Daoy (cell line): ENCODE data around the gene PRKCQ. TPM values are rescaled to one million over a fixed set of nuclear protein-coding genes. Genes with fewer than 3 reads are reported as not detected.
"Not testable (repeated sequence)": the region's sequence is repeated elsewhere in the genome, so short reads cannot be mapped to it uniquely, and the experiment has no call there.

ENCODE experiments used
- DNase-seq: peaks from one replicate; pipeline ENCODE4 v3.0.0-alpha.2; 2015; ENCODE audit warnings: low read depth
- total RNA-seq: library from RNA; depleted of rRNA; stranded (reverse); fragments of >200 nt; shearing (Covaris generic); gene quantifications from 2 replicates; pipeline ENCODE4 v1.2.3, GENCODE V29; 2014

PRKCQ gene
- total RNA-seq, 1 experiment from 2014 or later: 7.1 TPM

DNA sequence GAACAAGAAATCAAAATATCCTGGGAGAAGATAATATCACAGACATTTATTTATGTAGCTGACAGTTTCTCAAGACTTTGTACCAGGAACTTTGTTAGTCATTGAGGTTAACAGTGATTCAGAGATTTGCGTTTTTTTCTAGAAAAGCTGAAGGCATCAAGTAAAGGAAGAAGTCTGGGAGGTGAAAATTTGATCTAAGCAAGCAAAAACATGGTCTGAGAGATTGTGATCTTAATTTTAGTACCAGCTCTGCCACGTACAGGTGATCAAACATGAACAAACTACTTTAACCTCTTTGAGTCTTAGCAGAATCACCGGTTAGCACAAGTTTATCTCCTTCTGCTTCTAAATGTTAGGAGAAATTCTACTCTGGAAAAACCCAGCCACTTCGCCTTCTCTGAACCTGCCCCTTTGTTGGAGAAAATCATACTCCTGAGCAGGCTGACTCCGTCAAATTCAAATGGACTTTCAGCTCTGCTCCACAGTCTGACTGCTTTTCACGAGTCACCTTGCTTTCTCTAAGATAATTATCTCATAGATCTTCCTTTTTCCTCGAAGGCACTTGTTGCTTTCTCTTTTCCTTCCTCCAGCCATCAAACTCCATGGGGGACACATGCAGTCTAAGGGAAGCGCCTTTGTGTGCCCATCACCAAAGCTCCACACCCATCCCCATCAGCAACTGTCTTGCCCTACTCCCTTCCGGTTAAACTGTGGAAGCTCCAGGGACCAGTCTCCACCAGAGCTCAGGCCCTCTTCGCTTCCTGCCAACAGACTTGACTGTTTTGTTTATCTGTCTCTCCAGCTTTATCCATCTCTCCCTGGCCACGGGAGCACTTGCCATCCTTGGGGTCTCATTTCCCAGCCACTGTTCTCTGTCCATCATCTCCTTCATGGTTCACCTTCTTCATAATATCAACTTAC, 86.3 kb downstream of the PRKCQ start:
- peak; percentile 39 for DNase-seq

DNA sequence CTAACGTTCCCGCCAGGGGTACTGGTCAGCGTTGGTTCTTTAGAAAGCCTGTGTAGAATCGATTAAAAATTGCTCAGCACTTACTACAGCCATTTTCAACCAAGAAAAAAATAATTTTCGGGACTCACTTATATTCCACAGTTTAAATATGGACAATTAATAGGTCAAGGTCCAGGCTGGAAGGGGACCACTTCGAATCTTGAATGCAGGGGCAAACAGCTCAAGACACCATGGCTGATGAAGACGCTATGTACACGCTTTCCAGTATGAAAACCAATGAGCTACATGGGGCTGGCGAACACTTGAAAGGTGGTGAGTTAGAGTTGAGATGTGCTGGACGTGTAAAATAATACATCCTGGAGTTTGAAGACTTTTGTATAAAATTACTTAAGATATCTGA, 87.2 kb downstream of the PRKCQ start:
- no peak for DNase-seq

DNA sequence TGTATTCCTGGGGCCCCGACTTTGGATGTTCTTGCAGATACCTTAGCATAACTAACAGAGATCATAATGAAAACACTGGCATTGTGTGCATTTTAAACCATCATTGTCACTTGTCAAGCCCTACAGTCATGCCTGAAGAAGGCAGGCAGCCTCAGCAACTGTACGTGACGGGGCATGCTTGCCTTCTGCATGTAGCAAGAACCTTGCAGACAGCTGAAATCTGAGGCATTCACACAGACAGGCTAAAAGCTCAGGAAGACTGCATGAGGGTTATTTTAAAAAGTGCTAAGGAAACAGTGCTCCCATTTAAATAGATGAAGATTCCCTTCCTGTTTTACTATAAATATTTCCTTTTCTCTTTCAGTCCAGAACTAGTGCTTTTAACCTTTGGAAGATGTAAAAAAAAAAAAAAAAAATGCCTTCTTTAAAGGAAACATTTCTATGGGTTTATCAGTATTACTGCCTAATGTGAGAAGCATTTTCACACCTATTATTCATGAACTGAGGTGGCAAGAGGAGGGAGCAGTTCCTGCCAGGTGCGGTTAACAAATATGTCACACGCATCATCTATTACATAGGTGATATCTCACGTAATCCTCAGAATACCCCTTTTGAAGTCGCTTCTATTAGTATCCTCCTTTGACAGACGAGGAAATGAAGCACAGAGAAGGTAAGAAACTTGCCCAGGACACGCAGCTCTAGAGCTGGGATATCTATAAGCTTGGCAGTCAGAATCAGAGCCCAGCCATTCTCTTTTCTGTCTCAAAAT, 88.1 kb downstream of the PRKCQ start:
- DNase-seq: no peak

- DNase-seq: no peak
Observed at GRCh38 chr10:6490614-6491013, 89.5 kb downstream of the PRKCQ start.

GRCh38 chr10:6487920-6488319, 92.2 kb downstream of the PRKCQ start:
- DNase-seq: no peak

GRCh38 chr10:6486309-6486708, 93.8 kb downstream of the PRKCQ start:
- no peak for DNase-seq

GRCh38 chr10:6482737-6483357, 97.2 kb downstream of the PRKCQ start:
- no peak for DNase-seq

- DNase-seq: no peak
Observed at GRCh38 chr10:6478722-6479121, 101.4 kb downstream of the PRKCQ start.

DNA sequence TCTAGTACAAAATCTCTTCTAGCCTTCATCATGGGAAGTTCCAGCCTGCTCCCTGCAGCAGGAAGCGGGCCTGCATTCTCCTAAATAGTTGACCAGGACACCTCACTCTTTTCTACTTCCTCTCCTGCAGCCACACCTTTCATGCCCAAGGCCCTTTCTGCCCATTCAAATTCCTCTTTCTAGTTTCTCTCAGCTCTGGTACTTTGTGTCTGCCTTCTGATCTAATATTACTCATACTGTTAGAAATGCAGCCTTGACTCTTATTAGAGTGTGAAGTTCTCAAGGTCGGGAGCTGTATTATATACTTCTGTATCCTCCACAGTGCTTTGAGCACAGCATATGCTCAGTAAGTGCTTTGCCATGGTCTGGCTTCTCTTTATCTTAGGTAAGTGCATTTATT, 103.1 kb downstream of the PRKCQ start:
- DNase-seq: no peak

- no peak for DNase-seq
Observed at GRCh38 chr10:6474871-6475270, 105.2 kb downstream of the PRKCQ start.

GRCh38 chr10:6473901-6474370, 106.1 kb downstream of the PRKCQ start:
- peak; percentile 55 for DNase-seq

GRCh38 chr10:6473430-6473829, 106.6 kb downstream of the PRKCQ start:
- DNase-seq: peak; percentile 26

DNA sequence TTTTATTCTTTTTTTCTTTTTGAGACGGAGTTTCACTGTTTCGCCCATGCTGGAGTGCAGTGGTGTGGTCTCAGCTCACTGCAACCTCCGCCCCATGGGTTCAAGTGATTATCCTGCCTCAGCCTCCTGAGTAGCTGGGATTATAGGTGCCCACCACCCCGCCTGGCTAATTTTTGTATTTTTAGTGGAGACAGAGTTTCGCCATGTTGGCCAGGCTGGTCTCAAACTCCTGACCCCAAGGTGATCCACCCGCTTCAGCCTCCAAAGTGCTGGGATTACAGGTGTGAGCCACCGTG, 107.4 kb downstream of the PRKCQ start:
- DNase-seq: not testable (repeated sequence)

GRCh38 chr10:6470894-6471618, 109.0 kb downstream of the PRKCQ start:
- no peak for DNase-seq

DNA sequence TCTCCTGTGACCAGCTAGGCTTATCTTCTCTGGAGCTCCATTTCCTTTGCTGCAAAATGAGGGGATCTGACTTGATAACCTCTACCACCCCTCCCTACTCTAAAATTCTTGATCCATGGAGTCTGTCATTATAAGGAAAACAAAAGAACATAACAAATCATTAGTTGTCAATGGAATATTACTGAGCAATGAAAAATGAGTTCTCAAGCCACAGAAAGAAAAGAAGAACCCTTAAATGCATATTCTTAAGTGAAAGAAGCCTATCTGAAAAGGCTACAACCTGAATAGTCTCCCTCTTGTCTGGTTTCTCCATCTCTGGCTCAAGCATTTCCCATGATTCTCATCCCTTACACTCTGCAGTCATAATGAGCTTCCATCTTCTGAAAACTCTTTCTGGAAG, 110.4 kb downstream of the PRKCQ start:
- DNase-seq: no peak

DNA sequence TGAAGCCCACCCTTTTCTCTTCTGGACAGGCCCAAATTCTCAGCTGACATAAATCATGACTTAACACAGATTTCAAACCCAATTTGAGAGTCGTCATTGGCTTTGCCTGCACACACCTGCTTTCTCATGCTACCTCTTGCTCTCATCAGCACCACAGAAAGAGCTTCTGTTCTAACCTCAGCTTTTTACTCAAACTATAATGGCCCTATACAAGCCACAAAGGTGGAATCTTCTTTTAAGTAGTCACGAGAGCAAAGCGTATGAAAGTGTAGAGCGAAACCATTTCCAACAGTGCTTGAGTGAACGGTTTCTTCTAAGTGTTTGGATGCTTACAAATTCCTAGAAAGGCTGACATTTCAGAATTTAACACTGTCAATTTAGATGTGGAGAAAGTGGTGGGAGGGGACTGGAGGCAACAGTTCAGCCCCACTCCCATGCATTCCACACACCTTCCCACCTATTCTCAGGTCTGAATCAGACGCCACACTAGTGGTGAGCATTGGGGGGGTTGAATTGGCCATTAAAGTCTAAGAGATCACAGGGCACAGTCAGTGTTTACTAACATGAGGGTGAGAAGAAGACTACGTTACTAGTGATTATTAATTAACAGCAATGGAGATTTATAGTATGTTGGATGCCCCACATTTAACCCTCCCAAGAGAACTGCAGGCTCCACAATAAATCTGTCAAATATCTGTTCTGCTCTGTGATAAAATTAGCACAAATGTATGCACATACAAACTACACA, 114.0 kb downstream of the PRKCQ start:
- DNase-seq: no peak

DNA sequence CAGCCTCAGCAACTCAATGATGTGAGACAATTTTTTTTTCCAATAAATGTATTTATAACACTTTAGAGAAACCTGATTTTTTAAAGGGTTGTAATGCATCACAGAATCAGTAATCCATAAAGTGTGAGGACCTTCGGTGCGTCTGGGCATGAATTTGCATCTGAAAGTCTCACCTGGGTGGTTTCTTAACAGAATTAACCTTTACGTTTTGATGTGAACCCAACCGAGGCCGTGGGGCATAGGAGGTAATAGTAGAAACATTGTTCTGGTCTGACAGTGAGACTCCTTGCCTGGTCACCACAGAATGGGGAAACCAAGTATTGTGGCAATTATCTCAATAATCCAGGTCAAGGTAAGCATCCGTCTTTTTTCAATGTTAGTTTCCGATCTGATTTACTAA, 114.6 kb downstream of the PRKCQ start:
- no peak for DNase-seq

DNA sequence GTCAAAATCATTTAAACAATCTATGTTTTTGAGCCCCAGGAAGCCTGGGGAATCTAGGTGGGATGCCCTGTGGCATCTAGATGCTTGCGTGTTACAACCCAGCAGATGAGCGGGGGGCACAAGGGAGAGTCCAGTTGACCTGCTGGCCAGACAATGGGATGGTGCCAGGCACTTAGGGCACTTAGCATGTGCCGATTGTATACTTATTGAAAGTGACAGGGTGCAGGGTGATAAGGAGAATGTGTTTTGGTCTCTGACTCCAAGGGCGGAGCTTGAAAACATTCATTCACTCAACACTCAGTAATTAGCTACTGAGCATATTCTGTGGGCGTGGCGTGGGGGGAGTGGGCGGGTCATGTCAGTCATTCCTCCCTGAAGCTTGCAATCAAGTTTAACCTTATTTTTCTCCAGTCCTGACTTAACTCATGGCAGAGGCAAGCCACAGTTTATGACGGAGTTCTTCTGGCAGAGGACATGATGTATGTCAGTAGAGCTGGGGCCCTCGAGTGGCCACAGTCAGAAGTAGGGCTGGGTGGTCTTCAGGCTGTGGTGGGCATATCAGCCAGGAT, 115.1 kb downstream of the PRKCQ start:
- DNase-seq: no peak

DNA sequence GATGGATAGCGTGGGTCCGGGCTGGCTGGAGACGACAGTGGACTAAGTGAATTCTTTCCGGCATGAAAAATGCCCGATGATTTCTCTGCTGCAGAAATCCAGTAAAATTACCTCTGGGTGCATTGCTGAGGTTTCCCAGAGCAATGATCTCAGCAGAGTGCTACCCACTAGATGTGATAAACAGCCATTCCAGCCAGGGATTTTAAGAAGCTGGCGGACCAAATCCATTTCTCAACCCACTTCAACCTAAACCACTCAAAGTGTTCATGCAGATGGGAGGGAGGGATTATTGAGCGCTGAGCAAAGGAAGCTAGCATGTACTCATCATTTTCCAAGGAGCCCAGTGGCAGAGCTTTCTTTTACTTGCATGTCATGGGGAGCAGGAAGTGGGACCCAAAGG, 116.7 kb downstream of the PRKCQ start:
- peak; percentile 2 for DNase-seq

DNA sequence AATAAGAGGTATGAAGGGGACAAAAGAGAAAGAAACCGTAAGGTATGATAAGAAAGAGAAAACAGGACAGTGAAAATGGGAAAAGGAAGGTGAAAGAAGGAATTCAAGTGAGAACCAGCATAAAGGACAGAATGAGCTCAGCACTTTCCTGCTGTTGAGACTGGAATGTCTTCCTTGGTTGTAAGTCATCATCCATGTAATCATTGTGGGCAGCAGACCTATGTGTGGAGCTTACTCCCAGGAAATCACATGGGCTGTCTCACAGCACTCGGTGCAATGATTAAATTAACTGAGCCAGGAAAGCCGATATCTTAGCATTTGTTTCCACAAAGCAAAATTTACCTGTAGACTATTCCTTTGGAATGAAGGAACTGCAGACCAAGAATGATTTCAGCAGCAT, 118.1 kb downstream of the PRKCQ start:
- peak; percentile 18 for DNase-seq
